Fibroblast of pulmonary artery (primary cell): ENCODE results near the gene MIAT.

Experiments
- DNase-seq: peaks from one replicate; pipeline ENCODE4 v3.0.0-alpha.2; 2010; ENCODE audit warnings: low read depth
- H3K4me3 ChIP-seq: replicated peaks from 2 replicates; pipeline ENCODE4 v1.5.1; 2011; ENCODE audit warnings: low read depth, mild to moderate bottlenecking, control low read depth, low read length, moderate library complexity
- CTCF ChIP-seq: IDR thresholded peaks from 2 replicates; pipeline ENCODE4 v1.5.1; 2011; ENCODE audit warnings: mild to moderate bottlenecking, control low read depth, low read length, inconsistent platforms; ENCODE audit errors: missing control alignments

Gene MIAT

GRCh38 chr22:26619510-26619909, 37.9 kb upstream of the MIAT start:
- no peak overlapping the region for H3K4me3 ChIP-seq
- no peak for TF ChIP-seq CTCF
- no peak for DNase-seq

GRCh38 chr22:26620197-26620596, 37.2 kb upstream of the MIAT start:
- TF ChIP-seq CTCF: no peak
- no peak for DNase-seq
- H3K4me3 ChIP-seq: no peak overlapping the region

- no peak for TF ChIP-seq CTCF
- DNase-seq: no peak
- H3K4me3 ChIP-seq: no peak within 1 kb of the TSS
These were observed 35.7 kb upstream of the MIAT start, which contains the start of gene CRYBA4 for GRCh38 chr22:26621663-26622062. TSS of gene CRYBA4 (plus strand) at chr22:26621963. CDS start at chr22:26622597, 634 bp downstream.

- H3K4me3 ChIP-seq: no peak overlapping the region
- DNase-seq: no peak
- no peak for TF ChIP-seq CTCF
These were observed 33.4 kb upstream of the MIAT start for GRCh38 chr22:26623984-26624383.

- no peak for TF ChIP-seq CTCF
- DNase-seq: no peak
- no peak overlapping the region for H3K4me3 ChIP-seq
These were observed 32.6 kb upstream of the MIAT start for GRCh38 chr22:26624803-26625202.

GRCh38 chr22:26629988-26630761, 27.2 kb upstream of the MIAT start:
- DNase-seq: no peak
- no peak overlapping the region for H3K4me3 ChIP-seq
- no peak for TF ChIP-seq CTCF

GRCh38 chr22:26631282-26631681, 26.1 kb upstream of the MIAT start:
- DNase-seq: no peak
- no peak overlapping the region for H3K4me3 ChIP-seq
- TF ChIP-seq CTCF: no peak
